T-helper 1 cell treated with Interleukin-12 subunit alpha and Interleukin-12 subunit beta and Interleukin-4 antibody, amounts not matched to agents 30 ng/mL and 1 ng/mL, for 36 hours (primary cell): ENCODE measurements around the gene CSTPP1. TPM values are rescaled to one million over a fixed set of nuclear protein-coding genes. Genes with fewer than 3 reads are reported as not detected.
"Not testable (repeated sequence)": the region's sequence is repeated elsewhere in the genome, so short reads cannot be mapped to it uniquely, and the experiment has no call there.

Experiments
- intact Hi-C: fragments of 100-400 bp; cut with micrococcal nuclease; formaldehyde crosslinking; loops from one replicate; pipeline ENCODE4 v1.15.1; 2024
- total RNA-seq: library from RNA; stranded (reverse); gene quantifications from 2 replicates; pipeline ENCODE4 v1.2.3, GENCODE V29; 2022

The CSTPP1 gene
- total RNA-seq, 1 donor from 2014 or later, result 21.5 TPM

DNA sequence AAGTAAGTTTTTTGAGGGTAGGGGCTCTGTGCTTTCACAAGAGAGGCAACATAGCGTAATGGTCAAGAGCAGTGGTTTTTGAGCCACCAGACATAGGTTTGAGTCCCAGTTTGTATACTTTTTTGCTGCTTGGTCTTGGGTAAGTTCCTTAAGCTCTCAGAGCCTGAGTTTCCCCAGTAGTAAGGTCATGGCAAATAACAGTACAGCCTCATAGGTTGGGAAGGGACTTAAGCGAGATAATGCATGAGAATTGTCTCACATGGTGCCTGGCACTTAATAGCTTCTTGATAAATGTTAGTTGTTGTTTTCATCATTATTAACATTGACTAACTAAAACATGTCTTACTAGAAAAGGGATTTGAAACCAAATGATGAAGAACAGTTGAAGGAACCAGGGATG, 157.0 kb downstream of the CSTPP1 start:
- intact Hi-C loops, result no loop called here

DNA sequence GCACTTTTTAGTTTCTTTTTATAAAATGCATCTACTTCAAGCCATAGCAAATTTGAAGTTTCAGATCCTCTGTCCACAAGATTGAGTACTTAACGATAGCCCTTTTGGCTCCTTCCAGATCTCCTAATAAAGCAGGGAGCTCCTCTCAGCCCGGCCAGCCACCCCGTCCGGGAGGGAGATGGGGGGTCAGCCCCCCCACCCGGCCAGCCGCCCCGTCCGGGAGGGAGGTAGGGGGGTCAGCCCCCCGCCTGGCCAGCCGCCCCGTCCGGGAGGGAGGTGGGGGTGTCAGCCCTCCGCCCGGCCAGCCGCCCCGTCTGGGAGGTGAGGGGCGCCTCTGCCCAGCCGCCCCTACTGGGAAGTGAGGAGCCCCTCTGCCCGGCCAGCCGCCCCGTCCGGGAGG, 160.3 kb downstream of the CSTPP1 start:
- intact Hi-C loops, result not testable (repeated sequence)

DNA sequence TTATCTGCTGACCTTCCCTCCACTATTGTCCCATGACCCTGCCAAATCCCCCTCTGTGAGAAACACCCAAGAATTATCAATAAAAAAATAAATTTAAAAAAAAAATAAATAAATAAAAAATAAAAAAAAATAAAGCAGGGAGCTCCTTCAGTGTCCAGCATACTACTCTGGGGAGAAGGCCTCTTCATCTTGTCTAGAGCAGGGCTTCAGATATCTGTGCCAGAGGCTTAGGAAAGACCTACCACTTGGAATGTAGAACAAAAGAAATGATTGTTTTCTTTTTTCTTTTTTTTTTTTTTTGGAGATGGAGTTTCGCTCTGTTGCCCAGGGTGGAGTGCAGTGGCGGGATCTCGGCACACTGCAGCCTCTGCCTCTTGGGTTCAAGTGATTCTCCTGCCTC, 161.7 kb downstream of the CSTPP1 start:
- intact Hi-C loops, result not testable (repeated sequence)

DNA sequence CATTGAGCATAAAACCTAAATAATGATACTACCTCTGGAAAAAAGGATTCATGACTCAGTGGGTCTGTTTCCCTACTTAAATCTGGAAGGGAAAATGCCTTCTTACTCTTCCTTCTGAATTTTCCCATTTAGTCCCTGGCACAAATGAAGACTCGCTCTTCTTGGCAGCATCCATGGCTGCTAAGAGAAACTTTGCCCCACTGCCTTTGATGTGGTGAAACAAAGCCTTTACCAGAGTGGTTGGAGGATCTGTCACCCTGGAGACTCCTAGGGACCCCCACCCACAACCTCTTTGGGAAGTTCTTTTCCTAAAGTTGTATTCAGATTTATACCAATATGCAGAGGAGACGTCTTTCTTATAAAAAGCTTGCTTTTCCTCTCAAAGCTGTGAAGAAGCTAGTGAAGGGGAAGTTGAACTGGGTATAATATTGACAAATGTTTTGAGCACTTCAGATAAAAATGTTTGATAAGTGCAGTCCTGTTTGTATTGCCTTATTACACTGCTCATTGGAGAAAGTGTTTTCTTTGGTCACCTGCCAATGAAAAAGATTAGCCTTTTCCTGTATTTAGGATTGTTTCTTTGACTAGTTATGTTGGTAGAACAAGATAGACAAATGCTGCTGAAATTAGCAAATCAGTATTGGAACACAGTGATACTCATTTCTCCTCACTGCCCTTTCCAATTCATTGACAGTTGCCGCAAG, 162.8 kb downstream of the CSTPP1 start:
- intact Hi-C loops, result no loop called here

DNA sequence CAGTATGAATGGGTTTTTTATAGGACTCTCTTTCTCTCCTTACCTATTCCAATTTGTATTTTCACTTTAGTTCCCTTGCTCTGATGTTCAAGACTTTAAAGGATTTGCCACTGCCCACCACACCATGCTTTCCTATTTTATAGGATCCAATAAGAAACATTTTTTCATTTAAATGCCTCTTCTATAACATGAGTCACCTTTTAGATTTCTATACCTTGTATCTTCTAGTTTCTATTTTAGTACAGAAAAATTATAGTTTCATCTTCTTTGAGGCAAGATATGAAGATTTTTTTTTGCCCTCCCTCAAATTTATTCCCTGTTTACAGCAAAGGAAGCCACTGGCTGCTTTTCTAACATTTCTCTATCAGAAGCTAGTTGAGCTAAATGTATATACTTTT, 163.4 kb downstream of the CSTPP1 start:
- intact Hi-C loops, result no loop called here

- intact Hi-C loops, result no loop called here
These were observed 164.8 kb downstream of the CSTPP1 start for GRCh38 chr11:47101406-47101805.

DNA sequence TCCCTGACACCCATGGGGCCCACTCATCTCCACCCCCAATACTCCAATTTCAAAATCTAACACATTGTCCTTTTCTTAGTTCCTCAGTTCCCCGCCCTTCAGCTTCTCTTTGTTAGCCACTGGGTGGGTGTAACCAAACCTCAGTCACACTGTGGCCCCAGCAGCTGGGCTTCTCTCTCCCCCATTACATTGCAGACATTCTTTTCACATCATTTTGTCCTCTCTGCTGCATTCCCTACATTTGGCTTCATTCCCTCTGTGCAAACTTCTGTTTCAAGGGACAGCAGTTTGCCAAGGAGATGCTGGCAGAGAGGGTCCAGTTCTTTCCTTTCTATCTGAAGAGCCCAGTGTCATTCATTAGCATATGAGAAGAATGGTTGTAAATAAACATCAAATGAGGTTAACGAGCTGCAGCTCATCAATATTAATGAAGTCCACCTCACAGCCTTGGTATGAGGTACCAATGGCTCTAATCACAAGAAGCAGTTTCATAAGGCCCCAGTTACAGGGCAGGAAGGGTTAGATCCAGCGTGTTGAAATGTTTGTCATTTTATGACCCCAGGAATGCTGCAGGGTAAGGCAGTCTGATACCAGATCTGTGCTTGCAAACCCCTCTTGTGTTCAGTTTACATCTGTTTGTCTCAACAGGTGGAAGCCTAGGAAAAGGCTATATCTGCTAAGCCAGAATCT, 167.8 kb downstream of the CSTPP1 start:
- intact Hi-C loops, result no loop called here

- intact Hi-C loops, result no loop called here
These were observed 169.0 kb downstream of the CSTPP1 start for GRCh38 chr11:47105541-47105940.

GRCh38 chr11:47105974-47106373, 169.4 kb downstream of the CSTPP1 start:
- intact Hi-C loops, result no loop called here

GRCh38 chr11:47106798-47107411, 170.3 kb downstream of the CSTPP1 start:
- intact Hi-C loops, result no loop called here

- intact Hi-C loops, result no loop called here
These were observed 171.2 kb downstream of the CSTPP1 start for GRCh38 chr11:47107744-47108143.

DNA sequence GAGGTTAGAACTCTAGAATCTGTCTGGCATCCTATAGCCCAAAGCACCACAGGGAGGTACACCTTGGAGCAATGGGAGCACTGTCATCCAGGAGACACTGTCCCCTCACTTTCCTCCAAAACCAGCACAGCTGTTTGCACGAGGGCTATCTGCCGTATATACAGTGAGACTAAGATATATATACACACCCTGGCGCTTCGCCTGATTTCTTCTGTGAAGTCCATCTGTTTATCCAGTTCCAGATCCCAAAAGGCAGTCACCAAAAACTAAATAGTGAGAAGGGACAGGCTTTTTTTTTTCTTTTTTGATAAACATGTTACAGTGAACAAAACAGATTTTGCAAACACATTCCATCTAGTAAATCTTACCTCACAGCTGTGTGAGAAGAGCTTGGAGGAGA, 171.7 kb downstream of the CSTPP1 start:
- intact Hi-C loops, result no loop called here

DNA sequence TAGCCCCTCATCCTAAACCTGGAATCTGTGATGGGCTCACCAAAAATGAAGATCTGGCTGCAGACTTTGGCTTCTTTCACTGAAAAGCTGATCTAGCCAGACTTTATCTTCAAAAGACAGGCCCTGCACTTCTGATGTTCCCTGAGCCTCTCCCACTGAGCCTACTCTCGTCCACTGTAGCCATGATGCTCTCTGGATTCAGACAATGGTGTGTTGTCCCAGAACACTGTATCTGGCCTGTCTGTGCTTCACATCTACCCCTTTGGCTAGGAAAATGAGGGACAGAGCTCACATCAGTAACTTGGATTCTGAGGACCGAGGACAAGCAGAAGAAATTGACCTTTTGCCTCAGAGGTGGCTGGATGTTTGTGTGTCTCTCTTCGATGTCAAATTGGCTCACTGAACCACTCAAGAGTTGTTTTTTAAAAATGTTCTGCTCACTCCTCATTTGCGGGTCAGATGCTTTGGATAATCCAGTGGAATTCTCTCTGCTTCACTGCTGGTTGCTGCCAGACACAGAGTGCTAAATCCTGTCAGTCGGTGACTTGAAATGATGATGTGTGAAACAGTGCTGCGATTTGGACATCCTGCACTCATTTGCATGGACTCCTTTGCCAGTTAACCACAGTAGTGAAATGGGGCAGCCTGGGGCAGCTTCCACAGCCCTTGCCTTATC, 172.6 kb downstream of the CSTPP1 start:
- intact Hi-C loops, result no loop called here

DNA sequence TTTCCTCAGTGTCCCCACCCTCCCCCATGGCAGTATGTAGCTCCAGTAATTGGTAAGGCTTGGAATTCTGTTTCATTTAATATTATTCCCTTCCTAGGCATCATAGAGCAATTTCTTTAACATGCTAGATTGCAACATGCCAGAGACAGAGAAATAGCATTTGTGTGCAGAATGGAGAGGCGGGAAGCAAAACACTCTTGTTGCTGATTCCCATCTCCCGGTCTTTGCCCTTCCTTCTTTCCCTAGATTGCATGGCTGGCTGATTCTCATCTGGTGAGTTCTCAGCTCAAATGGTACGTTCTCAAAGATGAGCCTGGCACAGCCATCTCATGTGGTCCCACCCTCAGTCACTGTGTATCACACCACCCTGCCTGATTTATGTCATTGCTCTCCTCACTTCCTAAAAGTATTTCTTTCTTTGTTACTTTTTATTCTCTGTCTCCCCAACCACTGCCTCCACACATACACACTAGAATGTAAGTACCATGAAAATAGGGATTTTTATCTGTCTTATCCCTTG, 173.2 kb downstream of the CSTPP1 start:
- intact Hi-C loops, result no loop called here

DNA sequence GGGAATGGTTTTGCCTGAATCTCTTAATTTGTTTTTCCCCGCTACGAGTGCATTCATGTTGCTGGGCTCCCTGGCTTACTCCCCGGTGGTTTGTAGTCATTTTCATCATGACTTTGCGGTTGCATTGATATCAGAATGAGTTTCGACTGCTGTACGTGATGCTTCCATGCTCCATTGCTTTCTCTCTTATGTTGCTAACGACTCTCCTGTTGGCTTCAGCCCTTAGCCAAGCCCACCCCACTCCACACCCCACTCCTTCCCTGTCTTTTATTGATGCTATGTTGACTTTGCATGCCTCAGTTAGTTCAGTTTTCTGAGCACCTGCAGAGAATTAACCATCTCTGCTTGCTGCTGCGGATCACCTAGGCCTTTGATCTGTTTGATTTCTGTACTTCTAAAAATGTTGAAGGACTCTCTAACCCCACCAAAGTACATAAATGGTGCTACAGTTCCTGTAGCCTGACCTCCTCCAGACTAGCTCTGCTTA, 174.8 kb downstream of the CSTPP1 start:
- intact Hi-C loops, result no loop called here

DNA sequence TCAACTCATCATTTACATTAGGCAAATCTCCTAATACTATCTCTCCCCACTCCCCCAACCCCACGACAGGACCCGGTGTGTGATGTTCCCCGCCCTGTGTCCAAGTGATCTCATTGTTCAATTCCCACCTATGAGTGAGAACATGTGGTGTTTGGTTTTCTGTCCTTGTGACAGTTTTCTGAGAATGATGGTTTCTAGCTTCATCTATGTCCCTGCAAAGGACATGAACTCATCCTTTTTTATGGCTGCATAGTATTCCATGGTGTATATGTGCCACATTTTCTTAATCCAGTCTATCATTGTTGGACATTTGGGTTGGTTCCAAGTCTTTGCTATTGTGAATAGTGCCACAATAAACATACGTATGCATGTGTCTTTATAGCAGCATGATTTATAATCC, 176.4 kb downstream of the CSTPP1 start:
- intact Hi-C loops, result not testable (repeated sequence)

- intact Hi-C loops, result not testable (repeated sequence)
These were observed 182.6 kb downstream of the CSTPP1 start for GRCh38 chr11:47118958-47119688.

DNA sequence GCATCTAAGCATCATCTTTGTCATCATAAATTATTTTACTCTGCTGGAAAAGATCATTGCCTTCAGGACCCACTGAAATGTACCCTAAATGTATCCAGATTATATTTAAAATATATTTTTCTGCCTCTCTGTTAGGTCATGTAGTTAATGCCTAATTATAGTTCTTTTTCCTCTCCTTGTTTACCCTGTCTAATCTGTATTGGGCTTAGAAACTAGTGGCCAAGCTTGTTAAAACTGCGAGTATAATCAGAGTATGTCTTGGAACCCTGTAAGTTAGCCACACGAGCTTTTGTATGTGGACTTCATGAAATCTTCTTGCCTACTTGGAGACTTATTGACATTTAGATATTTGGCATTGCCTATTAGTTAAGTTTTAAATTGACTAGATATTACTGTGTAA, 184.5 kb downstream of the CSTPP1 start:
- intact Hi-C loops, result no loop called here

DNA sequence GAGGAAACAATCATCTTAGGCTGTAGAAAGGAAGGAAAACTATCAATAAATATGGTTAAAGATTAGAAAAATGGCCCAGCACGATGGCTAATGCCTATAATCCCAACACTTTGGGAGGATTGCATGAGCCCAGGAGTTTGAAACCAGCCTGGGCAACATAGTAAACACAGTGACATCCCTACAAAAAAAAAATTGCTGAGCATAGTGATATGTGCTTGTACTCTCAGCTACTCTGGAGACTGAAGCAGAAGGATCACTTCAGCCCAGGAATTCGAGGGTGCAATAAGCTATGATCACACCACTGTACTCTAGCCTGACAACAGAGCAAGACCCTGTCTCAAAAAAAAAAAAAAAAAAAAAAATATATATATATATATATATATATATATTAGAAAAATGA, 185.2 kb downstream of the CSTPP1 start:
- intact Hi-C loops, result no loop called here

GRCh38 chr11:47123094-47123493, 186.5 kb downstream of the CSTPP1 start:
- intact Hi-C loops, result no loop called here

GRCh38 chr11:47124675-47125074, 188.1 kb downstream of the CSTPP1 start:
- intact Hi-C loops, result no loop called here
